GM13976 (cell line): Measurements from ENCODE around the gene LMF1.

Source experiments
- DNase-seq: peaks from one replicate; pipeline ENCODE4 v3.0.0; 2012; ENCODE audit warnings: low spot score
- CTCF ChIP-seq: IDR thresholded peaks from 2 replicates; pipeline ENCODE4 v1.5.1; 2012; ENCODE audit warnings: borderline replicate concordance, mild to moderate bottlenecking; ENCODE audit not compliant: insufficient read depth; ENCODE audit errors: extremely low read depth, missing control alignments, control extremely low read depth
- in situ Hi-C: fragments of 300-500 bp; cut with MboI; formaldehyde crosslinking; loops from one replicate; pipeline ENCODE4 v1.12.0; 2022; ENCODE audit warnings: low sequenced_read_pairs, mixed read lengths, inconsistent platforms; ENCODE audit not compliant: unreplicated experiment

Gene LMF1

GRCh38 chr16:998211-998610, 27.4 kb upstream of the LMF1 start:
- TF ChIP-seq CTCF = no peak
- in situ Hi-C loops = no loop called here
- DNase-seq = no peak

DNA sequence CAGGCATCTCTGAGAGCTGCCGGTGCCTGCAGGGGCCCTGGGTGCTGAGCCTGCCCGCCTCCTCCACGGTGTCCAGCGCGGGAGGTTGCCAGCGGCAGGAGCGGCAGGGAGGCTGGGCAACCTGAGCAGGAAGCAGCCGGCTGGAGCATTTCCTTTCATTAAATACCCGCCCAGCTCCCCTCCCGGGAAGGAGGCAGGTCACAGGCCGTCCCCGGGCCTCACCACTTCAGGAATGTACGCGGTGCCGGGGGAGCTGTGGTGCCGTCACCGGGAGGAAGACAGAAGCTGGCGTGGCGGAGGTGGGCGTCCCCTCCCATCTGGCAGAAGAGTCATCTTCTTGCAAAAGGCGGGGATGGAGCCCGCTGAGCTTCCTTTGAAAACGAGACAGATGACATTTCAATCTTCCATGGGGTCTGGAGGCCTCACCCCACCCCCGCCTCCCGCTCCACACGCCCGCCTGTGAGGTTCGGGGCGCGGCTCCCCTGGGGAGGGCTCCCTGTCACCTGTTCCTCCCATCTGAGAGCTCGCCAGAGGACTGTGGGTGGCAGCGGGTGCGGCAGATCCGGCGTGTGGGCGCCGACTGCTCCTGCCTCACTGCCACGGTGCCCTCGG, 26.8 kb upstream of the LMF1 start:
- no peak for DNase-seq
- in situ Hi-C loops = no loop called here
- TF ChIP-seq CTCF = no peak

GRCh38 chr16:996681-997080, 25.9 kb upstream of the LMF1 start:
- no peak for TF ChIP-seq CTCF
- in situ Hi-C loops = no loop called here
- no peak for DNase-seq

- in situ Hi-C loops = no loop called here
- no peak for DNase-seq
- no peak for TF ChIP-seq CTCF
These were observed 25.0 kb upstream of the LMF1 start for GRCh38 chr16:995783-996182.

DNA sequence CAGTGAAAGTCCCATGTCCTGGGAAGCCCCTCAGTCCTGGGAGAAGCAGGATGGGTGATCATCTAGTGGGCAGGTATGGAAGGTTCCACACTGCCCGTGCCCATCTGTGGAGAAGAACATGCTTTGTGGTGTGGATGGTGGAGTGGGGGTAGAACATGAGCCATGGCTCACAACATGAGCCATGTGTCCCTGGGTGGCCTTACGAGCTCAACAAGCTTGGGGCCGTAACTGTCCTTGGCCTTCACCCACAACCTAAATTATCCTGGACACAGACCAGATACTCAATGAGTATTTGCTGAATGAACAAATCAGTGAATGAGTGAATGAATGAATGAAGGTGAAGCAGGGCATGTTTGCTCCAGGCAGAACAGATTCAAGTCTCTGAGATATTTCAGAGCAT, 24.3 kb upstream of the LMF1 start:
- TF ChIP-seq CTCF = no peak
- in situ Hi-C loops = no loop called here
- DNase-seq = no peak

- in situ Hi-C loops = no loop called here
- no peak for DNase-seq
These were observed 22.9 kb upstream of the LMF1 start for GRCh38 chr16:993731-994130.

More at GRCh38 chr16:993731-994130, 22.9 kb upstream of the LMF1 start:
- TF ChIP-seq CTCF = no peak
